OCI-M2 (cell line): ENCODE measurements around the gene RTN4RL1.
"Not testable (repeated sequence)": the region's sequence is repeated elsewhere in the genome, so short reads cannot be mapped to it uniquely, and the experiment has no call there.

Experiments used
- DNase-seq: peaks from one replicate; lab custom pipeline; 2025; ENCODE audit not compliant: unreplicated experiment; lab: John Stamatoyannopoulos, UW

Gene RTN4RL1

DNA sequence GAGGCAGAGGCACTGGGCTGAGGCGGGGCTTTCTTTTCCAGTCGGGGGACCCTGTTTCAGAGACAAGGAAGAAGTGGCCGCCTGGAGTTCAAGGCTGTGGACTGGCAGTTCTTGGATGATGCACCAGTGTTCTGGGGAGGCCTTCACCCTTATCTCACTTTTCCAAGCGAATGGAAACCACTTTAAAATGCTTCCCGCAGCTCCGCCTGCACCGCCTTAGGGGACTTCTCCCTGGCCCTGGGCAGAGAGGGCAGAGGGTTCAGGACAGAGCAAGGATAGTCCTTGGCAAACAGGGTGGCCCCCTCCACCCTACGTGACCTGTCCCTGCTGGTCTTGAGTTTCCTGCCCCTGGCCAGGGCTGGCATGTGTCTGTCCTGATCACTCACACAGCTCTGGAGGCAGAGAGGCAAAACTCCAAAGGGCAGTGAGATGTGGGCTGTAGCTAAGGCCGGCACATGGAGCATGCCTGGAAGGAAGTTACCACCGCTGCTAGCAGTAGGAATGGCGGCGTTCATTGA, 20.6 kb downstream of the RTN4RL1 start:
- DNase-seq, result no peak

DNA sequence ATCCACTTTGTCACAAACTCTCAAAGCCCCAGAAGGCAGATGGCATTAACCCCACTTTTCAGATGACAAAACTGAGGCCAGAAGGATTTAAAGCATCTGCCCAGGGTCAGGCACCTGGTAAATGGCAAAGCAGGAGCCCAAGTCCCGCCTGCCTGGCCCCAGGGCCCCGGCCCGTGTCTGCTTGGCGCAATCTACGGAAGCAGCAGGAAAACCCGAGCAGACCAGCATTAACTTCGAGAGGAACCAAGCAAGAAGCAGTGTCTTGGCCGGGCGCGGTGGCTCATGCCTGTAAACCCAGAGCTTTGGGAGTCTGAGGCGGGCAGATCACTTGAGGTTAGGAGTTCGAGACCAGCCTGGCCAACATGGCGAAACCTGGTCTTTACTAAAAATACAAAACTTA, 21.6 kb downstream of the RTN4RL1 start:
- no peak for DNase-seq

DNA sequence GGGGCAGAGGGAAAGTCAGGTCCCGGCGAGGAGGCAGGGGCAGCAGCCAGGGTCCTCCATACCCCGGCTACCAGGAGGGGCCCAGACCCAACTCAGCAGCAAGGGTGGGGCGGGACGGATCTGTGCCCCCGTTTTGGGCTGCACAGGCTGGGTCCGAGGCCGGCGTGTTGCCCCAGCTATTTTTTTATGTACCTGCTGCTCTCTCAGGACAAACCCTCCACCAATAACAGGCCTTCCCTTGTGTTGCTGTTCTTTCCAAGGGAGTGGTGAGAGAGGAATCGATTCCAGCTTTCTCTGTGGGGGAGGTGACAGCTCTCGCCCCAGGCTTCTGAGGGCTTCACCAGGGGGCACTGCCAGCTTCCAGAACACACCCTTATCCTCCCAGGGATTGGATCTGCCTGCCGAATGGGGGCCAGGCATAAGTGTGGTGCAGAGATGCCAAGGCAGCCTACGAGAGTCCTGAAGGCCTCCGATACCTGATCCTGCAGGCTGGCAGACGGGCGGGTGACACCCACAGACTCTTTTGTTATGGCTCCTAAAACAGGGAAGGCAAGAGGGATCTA, 22.3 kb downstream of the RTN4RL1 start:
- DNase-seq, result no peak

DNA sequence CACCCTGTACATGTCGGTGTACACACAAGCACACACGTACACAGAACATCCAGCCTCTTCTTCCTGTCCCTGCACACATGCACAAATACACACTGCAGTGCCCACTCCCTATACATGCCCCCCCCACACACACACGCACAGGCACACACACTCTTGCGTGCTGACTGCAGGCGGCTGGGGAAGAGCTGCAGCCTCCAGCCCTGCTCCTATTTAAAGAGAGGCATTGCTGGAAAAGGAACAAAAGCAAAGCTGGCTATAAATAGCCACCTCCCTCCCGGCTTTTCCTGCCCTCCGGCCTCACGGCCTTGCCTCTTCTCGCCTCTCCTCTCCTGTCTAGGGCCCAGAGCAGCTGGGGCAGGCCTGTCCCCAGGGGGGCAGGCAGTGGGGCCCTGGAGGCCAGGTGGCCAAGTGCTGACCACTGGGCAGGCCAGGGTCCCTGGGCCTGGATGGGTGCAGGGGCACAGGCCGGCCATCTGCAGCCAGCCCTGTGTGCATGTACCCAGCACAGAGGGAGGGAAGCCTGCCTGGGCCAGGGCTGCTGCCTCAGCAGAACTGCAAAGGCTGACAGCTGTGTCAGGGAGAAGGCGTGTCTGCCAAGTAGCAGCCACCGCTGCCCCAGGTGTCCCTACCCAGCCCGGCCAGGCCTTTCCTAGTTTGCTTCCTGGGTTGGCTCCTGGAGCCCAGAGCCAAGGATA, 25.4 kb downstream of the RTN4RL1 start:
- DNase-seq, result no peak

DNA sequence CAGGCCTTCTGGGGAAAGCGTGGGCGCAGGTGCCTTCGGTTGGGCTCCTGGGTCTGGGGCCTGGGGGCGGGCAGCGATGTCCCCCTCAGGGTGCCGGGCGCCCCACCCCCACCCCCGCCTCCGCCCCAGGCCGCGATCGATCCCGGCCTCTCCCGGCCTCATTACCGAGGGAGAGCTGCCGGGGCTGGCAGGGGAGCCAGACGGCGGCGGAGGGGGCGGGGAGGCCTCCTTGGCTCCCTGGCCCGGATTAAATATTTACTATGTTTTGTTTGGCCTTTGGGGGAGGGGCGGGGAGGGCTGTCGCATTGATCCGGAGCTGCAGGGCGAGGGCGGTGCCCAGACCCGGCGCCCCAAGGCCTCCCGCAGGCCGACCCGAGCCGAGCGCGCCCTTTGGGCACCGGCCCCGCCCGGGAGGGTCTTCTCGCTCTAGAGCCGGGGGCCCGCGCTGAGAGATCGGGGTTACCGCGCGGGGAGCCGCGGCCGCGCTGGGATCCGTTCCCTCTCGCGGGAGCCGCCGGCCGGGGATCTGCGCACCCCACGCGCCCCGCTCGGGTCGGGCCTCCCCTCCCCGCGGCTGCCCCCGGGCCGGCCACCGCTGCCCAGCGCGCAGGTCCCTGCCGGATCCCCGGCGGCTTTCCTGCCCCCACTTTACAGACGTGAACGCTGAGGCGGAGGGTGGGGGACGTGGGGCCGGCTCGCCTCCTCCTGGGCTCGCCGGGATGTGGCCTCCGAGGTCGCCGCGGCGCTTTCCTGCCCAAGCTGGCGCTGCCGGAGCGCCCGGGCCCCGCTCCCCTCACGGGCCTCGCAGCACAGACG, 27.0 kb downstream of the RTN4RL1 start:
- no peak for DNase-seq

DNA sequence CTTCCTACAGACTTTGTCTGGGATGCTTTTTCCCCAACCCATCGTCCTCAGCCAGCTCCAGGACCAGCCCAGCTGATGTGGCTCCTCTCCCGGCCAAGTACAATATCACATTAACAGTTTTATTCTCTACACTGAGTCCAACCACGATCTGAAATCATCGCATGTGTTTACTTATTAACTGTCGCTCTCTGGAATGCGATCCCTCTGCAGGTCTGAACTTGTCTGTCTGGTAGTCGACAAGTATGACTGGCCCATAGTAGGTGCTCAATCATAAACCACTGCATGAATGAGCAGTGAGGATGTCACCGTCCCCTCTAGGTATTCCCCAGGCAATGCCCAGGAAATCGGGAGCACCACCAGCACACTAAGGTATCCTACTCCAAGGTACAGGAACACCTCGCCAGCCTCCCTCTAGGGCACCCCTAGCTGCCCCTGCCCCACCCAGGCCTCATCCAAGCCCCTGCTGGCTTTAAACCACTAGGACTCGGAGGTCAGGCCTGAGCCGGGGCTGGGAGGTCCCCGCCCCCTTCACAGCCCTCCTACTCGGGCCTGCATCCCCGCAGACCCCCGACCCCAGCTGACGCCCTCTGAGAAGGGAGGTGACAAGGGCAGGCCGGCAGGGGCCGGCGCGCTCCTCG, 27.7 kb downstream of the RTN4RL1 start:
- DNase-seq, result no peak

DNA sequence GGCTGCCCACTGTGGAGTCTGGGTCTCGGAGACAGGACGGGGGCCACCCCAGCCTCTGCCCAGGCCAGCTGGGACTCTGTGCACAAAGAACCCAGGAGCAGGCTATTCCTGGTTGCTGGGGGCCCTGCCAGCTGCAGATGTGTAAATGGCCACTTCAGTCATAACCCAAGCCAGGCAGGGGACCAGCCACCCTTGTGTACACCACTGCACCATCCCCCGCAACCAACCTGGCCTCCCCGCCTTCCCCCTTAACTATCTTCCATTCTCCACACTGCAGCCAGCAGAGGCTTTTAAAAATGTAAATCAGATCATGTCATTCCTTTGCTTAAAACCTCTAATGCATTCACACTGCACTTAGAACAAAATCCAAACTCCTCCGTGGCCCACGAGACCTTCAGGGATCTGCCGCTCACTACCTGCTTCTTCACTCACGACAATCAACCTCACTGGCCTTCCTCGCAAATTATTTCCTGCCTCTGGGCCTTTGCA, 28.3 kb downstream of the RTN4RL1 start:
- no peak for DNase-seq

DNA sequence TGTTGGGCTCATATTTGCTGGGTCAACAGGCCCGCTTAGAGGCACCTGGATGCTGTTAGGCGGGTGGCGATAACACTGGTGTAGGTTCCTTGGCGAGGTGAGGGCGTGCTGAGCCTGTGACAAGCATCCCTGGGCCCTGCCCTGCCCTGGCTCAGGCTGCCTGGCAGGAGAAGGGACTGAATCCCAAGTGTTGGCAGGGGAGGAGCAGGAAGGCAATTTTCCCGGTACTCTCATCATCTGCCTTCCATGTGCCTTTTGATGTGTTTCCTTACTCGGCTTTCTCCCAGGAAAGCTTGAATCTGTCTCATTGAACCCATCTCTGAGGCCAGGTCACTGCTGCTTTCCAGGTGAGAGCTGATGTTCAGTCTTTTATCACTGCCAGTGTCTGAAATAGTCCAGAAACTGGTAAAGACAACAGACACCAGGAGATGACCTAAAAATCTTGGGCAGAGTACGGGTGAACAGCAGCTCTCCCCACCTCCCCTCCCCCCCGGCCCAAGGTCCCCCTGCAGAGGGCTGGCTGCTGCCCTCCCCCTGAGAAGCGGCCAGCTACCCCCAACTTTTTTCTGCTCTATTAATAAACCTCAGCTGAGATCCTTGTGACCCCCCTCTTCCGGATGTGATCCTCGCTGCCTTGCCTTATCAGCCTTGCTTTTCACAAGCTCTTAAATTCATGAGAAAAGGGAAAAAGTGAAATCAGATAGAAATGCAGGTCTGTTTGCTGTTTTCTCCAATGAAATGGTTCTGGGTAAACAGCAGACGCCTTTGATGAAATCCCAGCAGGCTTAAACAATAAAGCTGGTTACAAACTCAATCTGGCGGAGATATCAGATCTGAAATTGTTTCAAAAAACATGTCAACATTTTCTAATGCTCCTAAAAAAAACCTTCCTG, 29.0 kb downstream of the RTN4RL1 start:
- DNase-seq, result no peak

DNA sequence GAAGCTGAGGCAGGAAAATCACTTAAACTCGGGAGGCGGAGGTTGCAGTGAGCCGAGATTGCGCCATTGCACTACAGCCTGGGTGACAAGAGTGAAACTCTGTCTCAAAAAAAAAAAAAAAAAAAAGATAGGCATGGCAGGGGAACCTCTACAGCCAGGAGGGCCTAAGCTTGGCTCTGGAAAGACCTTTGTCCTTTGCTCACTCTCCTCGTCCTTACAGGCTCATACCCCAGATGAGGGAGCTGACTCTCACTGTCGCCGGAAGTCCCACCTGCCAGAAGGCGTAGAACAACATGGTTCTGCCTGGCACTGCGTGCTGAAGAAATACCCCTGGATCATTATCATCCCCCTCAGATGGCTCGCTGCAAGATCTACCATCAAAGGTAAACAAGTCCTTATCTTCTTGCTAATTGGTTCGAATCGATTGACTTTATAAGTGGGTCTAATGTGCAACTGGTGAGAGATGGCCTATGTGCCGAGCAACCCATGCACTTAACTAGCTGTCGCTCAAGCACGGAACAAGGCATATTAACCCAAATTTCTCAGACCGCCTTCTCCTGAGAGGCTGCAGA, 29.7 kb downstream of the RTN4RL1 start:
- DNase-seq, result no peak

DNA sequence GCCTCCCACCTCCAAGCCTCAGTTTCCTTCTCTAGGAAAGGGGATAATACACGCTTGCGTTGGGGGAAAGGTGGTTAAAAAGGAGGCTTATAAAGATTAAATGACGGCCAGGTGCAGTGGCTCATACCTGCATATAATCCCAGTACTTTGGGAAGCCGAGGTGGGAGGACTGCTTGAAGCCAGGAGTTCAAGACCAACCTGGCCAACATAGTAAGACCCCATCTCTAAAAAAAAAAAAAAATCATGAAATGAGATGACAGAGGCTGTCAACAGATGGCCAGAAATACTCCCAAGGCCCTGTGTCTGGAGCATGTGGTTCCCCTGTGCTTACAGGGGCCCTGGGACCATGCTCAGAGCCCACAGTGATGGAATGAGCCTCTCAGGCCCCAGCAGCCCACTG, 30.4 kb downstream of the RTN4RL1 start:
- DNase-seq, result no peak

DNA sequence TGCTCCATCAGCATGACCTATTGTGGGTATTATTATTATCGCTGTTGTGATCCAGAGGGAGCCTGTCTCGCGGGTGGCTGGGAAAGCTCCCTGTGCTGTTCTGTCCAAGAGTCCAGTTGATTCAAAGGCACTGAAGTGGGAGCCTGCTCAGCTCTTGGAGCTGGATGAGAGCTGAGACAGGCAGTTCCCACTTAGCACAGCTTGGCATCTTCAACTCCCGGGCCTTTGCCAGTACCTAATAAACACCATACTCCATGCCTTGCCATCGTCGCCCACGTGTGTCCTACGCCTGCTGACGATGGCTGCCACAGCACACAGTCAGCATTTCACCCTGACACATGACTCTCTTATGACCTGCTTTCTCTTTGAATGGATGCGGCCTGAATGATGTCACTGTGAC, 32.6 kb downstream of the RTN4RL1 start:
- no peak for DNase-seq

DNA sequence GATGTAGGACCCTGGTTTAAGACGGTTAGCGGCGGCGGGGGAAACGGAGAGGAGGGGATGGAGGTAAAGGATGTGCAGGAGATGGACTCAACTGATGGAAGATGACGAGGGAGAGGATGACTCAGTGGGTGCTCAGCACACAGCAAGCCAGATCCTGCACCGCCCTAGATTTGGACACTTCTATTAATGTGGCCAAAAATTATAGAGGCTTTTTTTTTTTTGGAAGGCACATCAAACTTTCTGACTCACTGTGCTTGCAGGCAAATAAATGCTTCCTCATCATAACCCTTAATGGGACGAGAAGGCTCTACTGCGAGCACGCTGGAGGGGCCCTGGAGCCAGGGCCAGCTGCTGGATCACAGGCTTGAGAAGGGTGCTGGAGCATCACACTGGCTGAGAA, 36.0 kb downstream of the RTN4RL1 start:
- no peak for DNase-seq

DNA sequence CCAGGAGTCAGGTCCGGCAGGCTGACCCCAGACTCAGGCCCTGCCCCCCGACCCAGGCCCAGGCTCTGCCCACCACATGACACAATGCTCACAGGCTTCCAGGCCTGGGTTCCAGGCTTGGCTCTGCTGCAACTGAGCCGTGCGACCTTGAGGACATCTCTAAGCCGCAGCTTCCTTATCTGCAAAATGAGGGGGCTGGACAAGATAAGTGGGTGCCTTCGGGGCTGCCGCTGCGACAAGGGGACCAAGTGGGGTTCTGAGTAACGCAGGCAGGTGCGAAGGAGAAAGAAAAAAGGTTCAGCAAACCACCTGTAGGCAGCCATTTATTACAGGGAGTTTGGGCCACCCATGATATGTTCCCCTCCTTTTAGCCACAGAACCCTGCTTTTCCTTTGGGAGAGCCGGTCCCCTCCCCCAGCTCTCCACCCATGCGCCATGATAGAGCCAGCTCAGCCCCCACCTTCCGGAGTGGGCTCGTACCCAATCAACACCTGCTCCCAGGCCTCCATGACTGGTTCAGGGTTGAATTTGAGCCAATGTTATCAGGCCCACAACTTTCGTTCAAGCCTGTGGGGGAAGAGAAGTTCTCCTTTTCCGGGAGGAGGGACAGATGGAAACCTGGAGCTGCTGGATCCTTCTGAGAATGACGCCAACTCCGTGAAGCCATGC, 38.2 kb downstream of the RTN4RL1 start:
- DNase-seq, result no peak

DNA sequence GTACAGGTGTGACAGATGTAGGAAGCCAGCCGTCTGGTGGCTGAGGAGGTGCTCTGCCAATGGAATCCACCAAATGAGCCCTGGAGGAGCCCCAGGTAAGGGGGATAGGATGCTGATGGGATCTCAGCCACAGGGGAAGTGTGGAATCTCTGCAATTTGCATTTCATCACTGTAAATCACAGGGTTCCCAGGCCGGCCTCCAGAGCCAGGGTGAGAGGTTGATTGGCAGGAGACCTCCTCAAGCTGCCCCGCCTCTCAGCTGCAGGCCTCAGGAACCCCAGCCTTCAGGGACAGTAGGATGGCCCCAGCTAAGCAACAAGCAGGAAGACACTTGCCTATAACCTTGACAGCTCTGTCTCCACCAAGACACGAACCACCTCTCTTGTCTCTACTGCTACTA, 39.4 kb downstream of the RTN4RL1 start:
- DNase-seq, result no peak

DNA sequence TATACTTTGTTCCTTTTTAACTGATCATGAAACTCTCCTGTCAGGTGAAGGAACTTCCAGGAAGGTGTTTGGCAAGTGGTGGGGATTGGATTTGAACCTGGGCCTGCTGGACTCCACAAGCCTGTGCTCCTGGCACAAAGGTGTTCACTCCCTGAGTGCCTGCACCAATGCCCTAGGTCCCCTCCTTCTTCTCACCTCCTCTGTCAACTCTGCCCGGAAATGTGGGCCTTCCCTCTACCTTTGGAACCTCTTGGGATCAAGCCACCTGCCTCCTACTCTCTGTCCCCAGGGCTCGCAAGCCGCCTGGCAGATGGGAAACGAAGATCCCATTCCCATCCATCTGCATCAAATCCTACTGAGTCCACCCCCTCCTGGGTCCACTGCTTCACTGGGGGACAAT, 40.0 kb downstream of the RTN4RL1 start:
- DNase-seq, result no peak

DNA sequence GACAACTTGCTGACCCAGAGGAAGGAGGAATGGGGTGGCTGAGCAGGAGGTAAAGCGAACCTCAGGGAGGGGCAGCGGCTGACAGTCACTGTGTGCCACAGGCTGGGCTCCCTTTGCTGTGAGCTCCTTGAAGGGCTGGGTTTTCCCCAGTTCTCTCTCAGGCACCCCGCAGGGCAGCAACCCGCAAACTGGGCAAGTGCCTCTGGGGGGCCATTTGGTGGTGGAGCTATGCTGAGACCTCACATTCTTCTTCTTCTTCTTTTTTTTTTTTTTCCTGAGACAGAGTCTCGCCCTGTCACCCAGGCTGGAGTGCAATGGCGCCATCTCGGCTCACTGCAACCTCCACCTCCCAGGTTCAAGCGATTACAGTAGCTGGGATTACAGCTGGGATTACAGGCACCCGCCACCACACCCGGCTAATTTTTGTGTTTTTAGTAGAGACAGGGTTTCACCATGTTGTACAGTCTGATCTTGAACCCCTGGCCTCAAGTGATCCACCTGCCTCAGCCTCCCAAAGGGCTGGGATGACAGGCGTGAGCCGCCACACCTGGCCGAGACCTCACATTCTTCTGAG, 42.3 kb downstream of the RTN4RL1 start:
- DNase-seq, result not testable (repeated sequence)

DNA sequence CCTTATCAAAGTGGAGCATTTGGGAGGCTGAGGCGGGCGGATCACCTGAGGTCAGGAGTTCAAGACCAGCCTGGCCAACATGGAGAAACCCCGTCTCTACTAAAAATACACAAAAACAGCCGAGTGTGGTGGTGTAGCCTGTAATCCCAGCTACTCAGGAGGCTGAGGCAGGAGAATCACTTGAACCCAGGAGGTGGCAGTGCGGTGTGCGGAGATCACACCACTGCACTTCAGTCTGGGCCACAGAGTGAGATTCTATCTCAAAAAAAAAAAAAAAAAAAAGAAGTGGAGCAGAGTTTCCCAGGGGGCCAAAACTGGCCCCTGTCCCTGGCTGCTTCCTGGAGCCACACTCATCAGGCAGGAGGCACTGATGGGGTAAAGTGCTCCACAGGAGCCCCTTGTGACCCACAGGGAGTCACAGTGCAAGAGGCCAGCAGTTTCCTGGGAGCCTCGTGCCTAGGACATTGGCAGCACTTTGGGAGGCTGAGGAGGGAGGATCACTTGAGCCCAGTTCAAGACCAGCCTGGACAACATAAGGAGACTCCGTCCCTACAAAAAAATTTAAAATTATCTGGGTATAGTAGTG, 44.4 kb downstream of the RTN4RL1 start:
- no peak for DNase-seq

DNA sequence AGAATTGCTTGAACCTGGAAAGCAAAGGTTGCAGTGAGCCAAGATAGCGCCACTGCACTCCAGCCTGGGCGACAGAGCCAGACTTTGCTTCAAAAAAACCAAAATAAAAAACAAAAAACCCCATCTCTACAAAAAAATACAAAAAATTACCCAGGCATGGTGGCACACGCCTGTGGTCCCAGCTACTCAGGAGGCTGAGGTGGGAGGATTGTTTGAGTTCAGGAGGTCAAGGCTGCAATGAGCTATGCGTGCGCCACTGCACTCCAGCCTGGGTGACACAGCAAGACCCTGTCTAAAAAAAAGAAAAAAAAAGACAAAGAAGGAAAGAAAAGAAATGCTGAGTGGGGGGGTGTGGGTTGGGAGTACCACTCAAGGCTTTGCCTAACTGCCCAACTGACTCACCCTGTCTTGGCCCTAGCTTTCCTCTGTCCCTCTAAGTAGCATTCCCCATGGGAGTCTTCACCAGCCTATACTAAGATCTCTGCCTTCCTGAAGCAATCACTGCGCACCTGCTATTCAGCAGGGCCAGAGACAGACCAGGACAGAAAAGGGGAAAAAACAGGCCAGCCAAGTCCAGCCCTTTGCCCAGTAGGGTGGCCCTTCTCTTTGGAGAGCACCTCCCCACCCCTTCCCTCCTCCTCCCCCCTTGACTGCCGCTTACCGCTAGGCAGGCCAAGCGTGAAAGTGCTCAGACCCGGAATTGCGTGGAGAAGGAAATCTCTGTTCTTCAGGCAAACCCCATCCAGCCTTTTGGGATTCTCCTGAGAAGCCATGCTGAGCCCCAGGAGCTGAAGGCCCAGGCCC, 45.8 kb downstream of the RTN4RL1 start:
- DNase-seq, result no peak
